ENCODE data around the gene FCHSD1.

Gene FCHSD1

DNA sequence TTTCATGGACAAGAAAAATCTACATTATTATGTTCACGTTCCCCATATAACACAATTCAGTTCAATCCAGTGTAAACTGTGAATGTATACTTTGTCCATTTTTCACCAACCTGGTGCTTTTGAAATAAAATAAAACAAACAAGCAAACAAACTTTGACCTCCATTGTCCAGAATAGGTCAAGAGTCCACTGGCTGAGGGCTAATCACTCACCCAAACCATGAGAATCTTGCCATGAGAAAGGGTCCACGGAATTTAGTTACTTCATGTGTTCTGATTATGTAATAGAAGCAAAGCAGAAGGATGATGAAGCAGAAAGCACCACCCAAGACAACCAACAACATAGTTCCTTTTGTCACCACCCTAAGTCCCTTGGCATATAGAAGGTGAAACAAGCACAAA, 61.1 kb downstream of the FCHSD1 start:
- TF ChIP-seq, protein P1, sequence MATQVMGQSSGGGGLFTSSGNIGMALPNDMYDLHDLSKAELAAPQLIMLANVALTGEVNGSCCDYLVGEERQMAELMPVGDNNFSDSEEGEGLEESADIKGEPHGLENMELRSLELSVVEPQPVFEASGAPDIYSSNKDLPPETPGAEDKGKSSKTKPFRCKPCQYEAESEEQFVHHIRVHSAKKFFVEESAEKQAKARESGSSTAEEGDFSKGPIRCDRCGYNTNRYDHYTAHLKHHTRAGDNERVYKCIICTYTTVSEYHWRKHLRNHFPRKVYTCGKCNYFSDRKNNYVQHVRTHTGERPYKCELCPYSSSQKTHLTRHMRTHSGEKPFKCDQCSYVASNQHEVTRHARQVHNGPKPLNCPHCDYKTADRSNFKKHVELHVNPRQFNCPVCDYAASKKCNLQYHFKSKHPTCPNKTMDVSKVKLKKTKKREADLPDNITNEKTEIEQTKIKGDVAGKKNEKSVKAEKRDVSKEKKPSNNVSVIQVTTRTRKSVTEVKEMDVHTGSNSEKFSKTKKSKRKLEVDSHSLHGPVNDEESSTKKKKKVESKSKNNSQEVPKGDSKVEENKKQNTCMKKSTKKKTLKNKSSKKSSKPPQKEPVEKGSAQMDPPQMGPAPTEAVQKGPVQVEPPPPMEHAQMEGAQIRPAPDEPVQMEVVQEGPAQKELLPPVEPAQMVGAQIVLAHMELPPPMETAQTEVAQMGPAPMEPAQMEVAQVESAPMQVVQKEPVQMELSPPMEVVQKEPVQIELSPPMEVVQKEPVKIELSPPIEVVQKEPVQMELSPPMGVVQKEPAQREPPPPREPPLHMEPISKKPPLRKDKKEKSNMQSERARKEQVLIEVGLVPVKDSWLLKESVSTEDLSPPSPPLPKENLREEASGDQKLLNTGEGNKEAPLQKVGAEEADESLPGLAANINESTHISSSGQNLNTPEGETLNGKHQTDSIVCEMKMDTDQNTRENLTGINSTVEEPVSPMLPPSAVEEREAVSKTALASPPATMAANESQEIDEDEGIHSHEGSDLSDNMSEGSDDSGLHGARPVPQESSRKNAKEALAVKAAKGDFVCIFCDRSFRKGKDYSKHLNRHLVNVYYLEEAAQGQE (IDR thresholded peaks at IDR 0.05; ENCODE audit: low read depth) = no peak

All from Ishikawa (cell line).